ENCODE measurements around the gene OXT. TPM values are rescaled to one million over a fixed set of nuclear protein-coding genes. Genes with fewer than 3 reads are reported as not detected.

The OXT gene
- total and polyA plus RNA-seq, 2 of the 13 experiments (the other 11 are each of a cell fraction or from before 2014, with no cell fraction given) = not detected

DNA sequence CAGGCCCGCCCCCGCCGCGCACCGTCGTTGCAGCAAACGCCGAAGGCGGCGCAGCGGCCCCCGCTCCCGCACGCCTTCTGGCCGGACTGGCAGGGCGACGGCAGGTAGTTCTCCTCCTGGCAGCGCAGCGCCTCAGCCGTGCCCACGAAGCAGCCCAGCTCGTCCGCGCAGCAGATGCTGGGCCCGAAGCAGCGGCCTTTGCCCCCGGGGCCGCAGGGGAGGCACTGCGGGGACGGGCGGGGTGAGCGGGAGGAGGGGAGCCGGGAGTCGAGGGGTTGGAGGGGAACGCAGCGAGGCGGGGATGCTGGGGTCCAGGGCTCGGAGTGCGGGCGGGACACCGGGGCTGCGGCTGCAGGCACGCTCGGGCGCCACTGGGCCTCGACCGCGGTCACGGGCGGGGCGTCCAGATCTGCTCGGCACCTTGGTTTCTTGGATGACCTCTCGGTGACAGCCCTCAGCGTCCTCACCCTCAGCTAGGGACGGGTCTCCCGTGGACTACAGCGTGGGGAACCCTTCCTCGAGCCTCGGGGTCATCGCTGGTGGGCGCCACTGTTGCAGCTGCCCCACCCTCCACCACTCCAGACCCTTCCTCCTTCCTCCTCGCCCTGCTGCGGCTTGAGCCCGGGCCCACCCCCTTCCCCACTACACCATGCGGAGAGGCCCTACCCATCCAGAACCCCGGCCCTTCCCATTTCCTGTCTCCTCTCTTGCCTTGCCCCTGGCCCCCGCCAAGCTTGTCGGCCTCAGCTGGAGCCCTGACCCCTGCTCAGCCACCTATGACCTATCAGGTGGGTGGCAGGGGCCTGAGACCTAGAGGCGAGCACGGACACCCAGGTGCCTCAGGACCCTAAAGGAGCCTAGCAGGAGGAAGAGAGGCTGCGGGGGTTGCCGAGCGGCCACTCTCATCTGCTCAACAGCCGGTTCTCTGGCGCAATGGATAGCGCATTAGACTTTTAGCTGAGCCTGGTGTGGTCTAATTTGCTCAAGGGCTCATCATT, 11.8 kb downstream of the OXT start (continued):
- TF ChIP-seq CAMTA2 (CRISPR knock-in tag; IDR thresholded peaks at IDR 0.05; ENCODE audit: borderline replicate concordance) (no peak), ZNF569 (CRISPR knock-in tag; IDR thresholded peaks at IDR 0.05; ENCODE audit: borderline replicate concordance) (no peak), ZNF142 (CRISPR knock-in tag; IDR thresholded peaks at IDR 0.05) (no peak), FOXP1 (IDR thresholded peaks at IDR 0.05) (no peak), FOXP1 (CRISPR knock-in tag; IDR thresholded peaks at IDR 0.05) (no peak), ZNF775 (CRISPR knock-in tag; IDR thresholded peaks at IDR 0.05; ENCODE audit: borderline replicate concordance) (no peak), ZNF296 (CRISPR knock-in tag; conservative IDR thresholded peaks at IDR 0.05) (no peak), ZNF263 (CRISPR knock-in tag; IDR thresholded peaks at IDR 0.05) (no peak), ZNF737 (CRISPR knock-in tag; IDR thresholded peaks at IDR 0.05; ENCODE audit: borderline replicate concordance) (no peak), REPIN1 (CRISPR knock-in tag; IDR thresholded peaks at IDR 0.05; ENCODE audit: borderline replicate concordance, low read depth) (no peak; the same call in 1 of the 2 replicates), HDAC1 (CRISPR knock-in tag; IDR thresholded peaks at IDR 0.05) (peak; percentile 36; the same call in 1 of the 2 replicates), GATAD2A (CRISPR knock-in tag; IDR thresholded peaks at IDR 0.05) (no peak), ZNF572 (CRISPR knock-in tag; IDR thresholded peaks at IDR 0.05) (0 out of 2 replicates have a peak, but pooled peaks have one; percentile 63), ZNF513 (CRISPR knock-in tag; conservative IDR thresholded peaks at IDR 0.05) (no peak), ATF7-NPFF (CRISPR knock-in tag; IDR thresholded peaks at IDR 0.05; ENCODE audit: low read depth) (no peak), IRX3 (CRISPR knock-in tag; IDR thresholded peaks at IDR 0.05; ENCODE audit: borderline replicate concordance, low read depth) (no peak)
- TF ChIP-seq, protein P1, sequence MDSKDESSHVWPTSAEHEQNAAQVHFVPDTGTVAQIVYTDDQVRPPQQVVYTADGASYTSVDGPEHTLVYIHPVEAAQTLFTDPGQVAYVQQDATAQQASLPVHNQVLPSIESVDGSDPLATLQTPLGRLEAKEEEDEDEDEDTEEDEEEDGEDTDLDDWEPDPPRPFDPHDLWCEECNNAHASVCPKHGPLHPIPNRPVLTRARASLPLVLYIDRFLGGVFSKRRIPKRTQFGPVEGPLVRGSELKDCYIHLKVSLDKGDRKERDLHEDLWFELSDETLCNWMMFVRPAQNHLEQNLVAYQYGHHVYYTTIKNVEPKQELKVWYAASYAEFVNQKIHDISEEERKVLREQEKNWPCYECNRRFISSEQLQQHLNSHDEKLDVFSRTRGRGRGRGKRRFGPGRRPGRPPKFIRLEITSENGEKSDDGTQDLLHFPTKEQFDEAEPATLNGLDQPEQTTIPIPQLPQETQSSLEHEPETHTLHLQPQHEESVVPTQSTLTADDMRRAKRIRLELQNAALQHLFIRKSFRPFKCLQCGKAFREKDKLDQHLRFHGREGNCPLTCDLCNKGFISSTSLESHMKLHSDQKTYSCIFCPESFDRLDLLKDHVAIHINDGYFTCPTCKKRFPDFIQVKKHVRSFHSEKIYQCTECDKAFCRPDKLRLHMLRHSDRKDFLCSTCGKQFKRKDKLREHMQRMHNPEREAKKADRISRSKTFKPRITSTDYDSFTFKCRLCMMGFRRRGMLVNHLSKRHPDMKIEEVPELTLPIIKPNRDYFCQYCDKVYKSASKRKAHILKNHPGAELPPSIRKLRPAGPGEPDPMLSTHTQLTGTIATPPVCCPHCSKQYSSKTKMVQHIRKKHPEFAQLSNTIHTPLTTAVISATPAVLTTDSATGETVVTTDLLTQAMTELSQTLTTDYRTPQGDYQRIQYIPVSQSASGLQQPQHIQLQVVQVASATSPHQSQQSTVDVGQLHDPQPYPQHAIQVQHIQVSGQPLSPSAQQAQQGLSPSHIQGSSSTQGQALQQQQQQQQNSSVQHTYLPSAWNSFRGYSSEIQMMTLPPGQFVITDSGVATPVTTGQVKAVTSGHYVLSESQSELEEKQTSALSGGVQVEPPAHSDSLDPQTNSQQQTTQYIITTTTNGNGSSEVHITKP (CRISPR knock-in tag; IDR thresholded peaks at IDR 0.05; ENCODE audit: low read depth) = no peak
